Mucosa of stomach (tissue), 1 donor: Measurements from ENCODE around the gene LRRTM4.
"Not testable (repeated sequence)": the region's sequence is repeated elsewhere in the genome, so short reads cannot be mapped to it uniquely, and the experiment has no call there.

Experiments used
- H3K27me3 ChIP-seq: one replicate; pipeline ENCODE4 v1.7.0; 2013; ENCODE audit warnings: mild to moderate bottlenecking, low read length; ENCODE audit not compliant: control insufficient read depth, insufficient read depth
- H3K36me3 ChIP-seq: one replicate; pipeline ENCODE4 v1.7.0; 2013; ENCODE audit warnings: low read length; ENCODE audit not compliant: control insufficient read depth, insufficient read depth
- H3K4me1 ChIP-seq: one replicate; pipeline ENCODE4 v1.7.0; 2013; ENCODE audit warnings: mild to moderate bottlenecking, low read length; ENCODE audit not compliant: control insufficient read depth, insufficient read depth
- H3K4me3 ChIP-seq: one replicate; pipeline ENCODE4 v1.7.0; 2013; ENCODE audit warnings: low read length
- H3K9ac ChIP-seq: one replicate; pipeline ENCODE4 v1.7.0; 2013; ENCODE audit warnings: mild to moderate bottlenecking, low read length, moderate library complexity
- H3K9me3 ChIP-seq: one replicate; pipeline ENCODE4 v1.7.0; 2013; ENCODE audit warnings: mild to moderate bottlenecking, low read length, moderate library complexity; ENCODE audit not compliant: control insufficient read depth
- donor health status: Pancreatic carcinoma.

Gene LRRTM4

DNA sequence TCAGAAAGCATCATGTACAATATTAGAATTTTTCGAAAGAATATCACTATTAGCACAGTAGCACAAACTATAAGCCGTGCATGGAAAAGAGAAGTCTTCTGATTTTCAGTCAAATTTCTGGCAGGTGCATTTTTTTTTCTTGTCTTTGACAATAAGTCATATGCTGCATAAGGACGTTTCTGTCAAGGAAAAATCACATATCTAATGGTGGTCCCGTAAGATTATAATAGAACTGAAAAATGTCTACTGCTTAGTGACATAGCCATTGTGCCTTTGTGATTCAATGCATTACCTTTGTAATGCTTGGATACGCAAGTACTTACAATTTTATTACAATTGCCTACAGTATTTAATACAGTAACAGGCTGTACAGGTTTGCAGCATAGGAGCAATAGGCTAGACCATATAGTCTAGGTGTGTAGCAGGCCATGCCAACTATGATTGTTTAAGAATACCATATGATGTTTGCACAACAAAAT, 329.3 kb downstream of the LRRTM4 start:
- H3K9me3 ChIP-seq: no peaks in the 10 kb centered on the region
- no peaks in the 10 kb centered on the region for H3K27me3 ChIP-seq
- no peaks in the 10 kb centered on the region for H3K36me3 ChIP-seq
- no peak overlapping the region for H3K9ac ChIP-seq
- no peak overlapping the region for H3K4me3 ChIP-seq
- H3K4me1 ChIP-seq: no peaks in the 10 kb centered on the region

DNA sequence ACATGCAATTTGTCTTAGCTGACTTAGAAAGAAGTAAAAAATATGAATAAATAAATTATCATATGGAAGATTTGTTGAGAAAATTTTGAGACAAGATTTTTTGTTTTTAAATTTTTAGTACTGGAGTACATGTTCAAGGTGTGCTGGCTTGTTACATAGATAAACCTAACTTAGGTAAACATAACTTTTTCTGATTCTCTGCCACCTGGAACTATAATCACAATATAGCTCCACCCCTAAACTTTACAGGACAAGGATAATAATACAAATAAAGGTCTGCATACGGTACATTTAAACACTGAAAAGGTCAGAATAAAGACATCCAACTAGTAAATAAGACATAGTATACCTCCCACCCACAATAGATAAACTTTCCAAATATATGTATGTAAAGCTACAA, 330.5 kb downstream of the LRRTM4 start:
- Histone ChIP-seq H3K4me3 (no peak overlapping the region), H3K9me3 (no peaks in the 10 kb centered on the region), H3K4me1 (no peaks in the 10 kb centered on the region), H3K9ac (no peak overlapping the region), H3K36me3 (no peaks in the 10 kb centered on the region), H3K27me3 (no peaks in the 10 kb centered on the region)

DNA sequence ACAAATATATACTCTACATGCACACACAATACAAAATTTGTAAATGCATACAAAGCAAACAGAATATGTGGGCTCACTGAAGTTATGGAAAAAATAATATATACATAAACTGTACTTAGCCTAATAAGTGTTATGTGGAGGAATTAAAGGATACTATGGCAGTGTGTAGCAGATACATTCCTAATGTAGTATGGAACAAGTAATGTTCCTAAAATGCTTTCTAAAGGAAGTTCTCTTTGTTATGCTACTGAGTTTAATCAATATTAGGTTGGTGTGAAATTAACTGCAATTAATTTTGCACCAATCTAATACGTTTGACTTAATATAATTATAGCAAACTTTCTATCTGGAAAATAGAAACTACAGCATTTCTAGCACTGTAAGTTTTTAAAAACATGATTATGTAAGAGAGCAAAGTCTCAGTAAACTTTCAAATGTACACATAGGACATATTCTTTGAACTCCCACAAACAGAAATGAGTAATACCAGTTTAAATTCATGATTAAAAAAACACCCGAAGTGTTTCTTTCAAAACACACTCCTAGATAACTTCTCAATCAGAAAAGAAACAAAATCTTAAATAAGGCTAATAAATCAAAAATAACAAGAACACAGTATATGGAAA, 331.3 kb downstream of the LRRTM4 start:
- Histone ChIP-seq H3K36me3 (no peaks in the 10 kb centered on the region), H3K4me3 (no peak overlapping the region), H3K9me3 (no peaks in the 10 kb centered on the region), H3K4me1 (no peaks in the 10 kb centered on the region), H3K27me3 (no peaks in the 10 kb centered on the region), H3K9ac (no peak overlapping the region)

DNA sequence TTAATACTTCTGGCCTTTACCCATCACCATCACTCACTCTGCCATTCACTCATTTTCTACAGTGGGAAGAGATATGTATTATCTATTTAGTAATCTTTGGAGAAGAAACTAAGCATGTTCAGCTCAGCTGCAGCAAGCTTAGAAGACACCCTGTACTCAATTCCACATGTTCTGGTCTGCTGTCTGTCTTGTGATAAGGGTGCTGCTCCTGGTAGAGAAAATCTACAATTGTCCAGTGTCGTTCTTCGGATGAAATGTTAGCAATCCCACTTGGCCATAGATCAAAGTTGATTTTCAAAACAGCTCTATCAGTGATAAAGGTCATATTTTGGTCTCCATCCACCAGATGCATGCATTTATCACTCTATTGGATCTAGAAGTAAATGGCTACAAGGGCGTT, 337.1 kb downstream of the LRRTM4 start:
- Histone ChIP-seq H3K9ac (no peak overlapping the region), H3K9me3 (no peaks in the 10 kb centered on the region), H3K27me3 (no peaks in the 10 kb centered on the region), H3K4me1 (no peaks in the 10 kb centered on the region), H3K36me3 (no peaks in the 10 kb centered on the region), H3K4me3 (no peak overlapping the region)

DNA sequence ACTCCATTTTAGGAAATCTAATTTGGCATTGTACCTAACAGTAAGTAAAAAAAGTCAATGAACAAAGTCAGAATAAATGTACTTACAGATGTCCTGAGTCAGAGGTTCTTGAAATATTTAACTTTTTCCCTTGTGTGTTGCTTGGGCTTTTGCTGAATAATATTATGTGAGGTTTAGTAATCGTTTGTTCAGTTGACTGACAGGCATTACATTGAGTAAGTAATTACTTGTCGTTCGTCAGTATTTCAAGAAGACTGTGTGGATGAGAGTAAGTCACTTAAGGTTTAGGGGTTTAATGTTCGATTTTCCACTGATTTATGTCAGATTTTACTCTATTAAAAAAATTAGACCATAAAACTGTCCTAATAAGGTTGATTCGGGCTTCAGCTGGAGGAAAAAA, 342.9 kb downstream of the LRRTM4 start:
- H3K36me3 ChIP-seq: no peaks in the 10 kb centered on the region
- H3K9me3 ChIP-seq: no peaks in the 10 kb centered on the region
- no peak overlapping the region for H3K9ac ChIP-seq
- no peaks in the 10 kb centered on the region for H3K4me1 ChIP-seq
- H3K4me3 ChIP-seq: no peak overlapping the region
- H3K27me3 ChIP-seq: no peaks in the 10 kb centered on the region

DNA sequence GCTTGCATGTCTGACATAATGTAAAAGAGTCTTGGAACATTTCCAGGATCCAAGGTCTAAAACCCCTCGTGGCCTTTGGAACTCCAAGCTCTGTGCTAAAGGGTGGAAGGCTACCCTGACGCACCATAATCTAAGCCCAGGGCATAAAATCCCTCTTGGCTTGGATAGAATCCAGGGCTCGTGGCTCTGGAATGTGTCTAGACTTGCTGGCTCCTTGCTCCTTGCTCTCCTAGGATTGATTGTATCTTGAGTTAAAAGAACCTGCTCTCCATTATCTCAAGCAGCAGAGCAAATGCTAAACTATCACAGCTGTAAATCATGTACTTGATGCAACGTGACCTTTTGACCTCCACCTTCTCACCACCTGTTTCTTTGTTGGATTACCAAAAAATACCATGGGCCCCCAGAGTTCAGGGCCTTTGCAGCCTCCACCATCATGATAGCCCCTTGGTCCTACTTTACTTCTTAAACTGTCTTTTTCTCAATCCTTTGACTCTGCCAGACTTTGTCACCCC, 346.9 kb downstream of the LRRTM4 start:
- not testable (repeated sequence) for H3K36me3 ChIP-seq, H3K4me3 ChIP-seq, H3K27me3 ChIP-seq, H3K9me3 ChIP-seq, H3K9ac ChIP-seq, H3K4me1 ChIP-seq

DNA sequence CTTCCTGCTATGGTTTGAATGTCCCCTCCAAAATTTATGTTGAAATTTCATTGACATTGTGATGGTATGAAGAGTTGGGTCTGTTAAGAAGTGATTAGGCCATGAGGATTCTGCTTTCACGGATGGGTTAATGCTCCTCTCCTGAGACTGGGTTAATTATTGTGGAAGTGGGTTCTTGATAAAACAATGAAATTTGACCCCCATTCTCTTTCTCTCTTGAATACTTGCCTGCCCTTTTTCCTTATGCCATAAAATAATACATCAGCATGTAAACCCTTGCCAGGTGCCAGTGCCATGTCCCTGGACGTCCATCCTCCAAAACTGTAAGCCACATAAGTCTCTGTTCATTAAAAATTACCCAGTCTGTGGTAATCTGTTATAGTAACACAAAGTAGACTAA, 352.8 kb downstream of the LRRTM4 start:
- no peaks in the 10 kb centered on the region for H3K4me1 ChIP-seq
- H3K9ac ChIP-seq: no peak overlapping the region
- H3K36me3 ChIP-seq: no peaks in the 10 kb centered on the region
- H3K4me3 ChIP-seq: no peak overlapping the region
- H3K27me3 ChIP-seq: no peaks in the 10 kb centered on the region
- no peaks in the 10 kb centered on the region for H3K9me3 ChIP-seq

DNA sequence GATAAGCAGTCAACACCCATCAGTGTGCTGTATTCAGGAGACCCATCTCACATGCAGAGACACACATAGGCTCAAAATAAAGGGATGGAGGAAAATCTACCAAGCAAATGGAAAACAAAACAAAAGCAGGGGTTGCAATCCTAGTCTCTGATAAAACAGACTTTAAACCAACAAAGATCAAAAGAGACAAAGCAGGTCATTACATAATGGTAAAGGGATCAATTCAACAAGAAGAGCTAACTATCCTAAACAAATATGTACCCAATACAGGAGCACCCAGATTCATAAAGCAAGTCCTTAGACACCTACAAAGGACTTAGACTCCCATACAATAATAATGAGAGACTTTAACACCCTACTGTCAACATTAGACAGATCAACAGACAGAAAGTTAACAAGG, 358.2 kb downstream of the LRRTM4 start:
- not testable (repeated sequence) for H3K36me3 ChIP-seq, H3K4me1 ChIP-seq, H3K27me3 ChIP-seq, H3K9me3 ChIP-seq, H3K4me3 ChIP-seq, H3K9ac ChIP-seq

DNA sequence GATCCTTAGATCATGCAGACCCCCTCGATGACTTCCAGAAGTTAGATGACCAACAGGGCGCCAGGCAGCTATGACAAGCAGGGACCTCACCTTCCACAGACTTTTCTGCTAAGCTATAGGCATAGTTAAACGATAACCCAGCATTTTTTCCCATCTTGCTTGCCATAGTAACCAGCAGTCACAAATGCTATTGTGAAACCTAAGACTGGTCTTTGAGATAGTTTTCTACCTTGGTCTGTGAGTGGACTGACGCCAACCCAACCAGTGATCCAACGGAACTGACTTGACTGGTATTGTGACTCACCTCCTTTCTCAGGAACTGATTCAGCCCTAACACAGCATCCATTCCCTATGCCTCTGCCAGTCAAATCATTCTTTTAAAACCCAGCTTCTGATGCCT, 361.2 kb downstream of the LRRTM4 start:
- Histone ChIP-seq H3K9me3 (no peaks in the 10 kb centered on the region), H3K27me3 (no peaks in the 10 kb centered on the region), H3K9ac (no peak overlapping the region), H3K4me3 (no peak overlapping the region), H3K36me3 (no peaks in the 10 kb centered on the region), H3K4me1 (no peaks in the 10 kb centered on the region)

DNA sequence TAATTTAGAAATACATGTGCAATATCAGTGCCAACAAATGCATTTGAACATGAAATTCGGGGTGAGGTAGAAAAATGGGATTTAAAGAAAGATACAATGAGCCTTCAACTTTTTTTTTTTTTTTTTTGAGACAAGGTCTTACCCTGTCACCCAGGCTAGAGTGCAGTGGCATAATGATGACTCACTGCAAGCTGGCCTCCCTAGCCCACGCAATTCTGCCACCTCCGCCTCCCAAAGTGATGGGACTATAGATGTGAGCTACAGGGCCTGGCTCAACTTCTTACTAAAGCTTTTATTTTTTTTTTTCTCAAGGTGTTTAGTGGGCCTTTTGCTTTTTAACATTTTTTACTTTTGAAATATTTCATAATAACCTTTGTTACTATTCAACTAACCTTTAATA, 365.6 kb downstream of the LRRTM4 start:
- Histone ChIP-seq H3K4me3 (no peak overlapping the region), H3K9me3 (no peaks in the 10 kb centered on the region), H3K4me1 (no peaks in the 10 kb centered on the region), H3K36me3 (no peaks in the 10 kb centered on the region), H3K9ac (no peak overlapping the region), H3K27me3 (no peaks in the 10 kb centered on the region)

DNA sequence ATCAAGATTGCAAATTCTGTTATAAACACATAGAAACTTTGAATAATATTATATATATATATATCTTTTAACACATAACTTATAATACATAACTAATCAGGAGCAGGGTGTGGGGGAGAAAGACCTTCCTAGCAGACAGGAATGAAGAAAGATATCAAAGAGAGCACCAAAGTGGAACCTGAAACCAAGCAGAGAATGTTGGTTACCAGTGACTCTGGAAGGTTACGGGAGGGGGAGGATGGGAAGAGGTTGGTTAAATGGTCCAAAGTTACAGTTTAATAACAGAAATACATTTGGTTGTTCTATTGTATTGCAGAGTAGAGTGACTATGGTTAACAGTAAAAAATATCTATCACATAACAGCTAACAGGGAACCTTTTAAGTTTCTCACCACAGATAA, 366.7 kb downstream of the LRRTM4 start:
- no peaks in the 10 kb centered on the region for H3K36me3 ChIP-seq
- no peaks in the 10 kb centered on the region for H3K9me3 ChIP-seq

DNA sequence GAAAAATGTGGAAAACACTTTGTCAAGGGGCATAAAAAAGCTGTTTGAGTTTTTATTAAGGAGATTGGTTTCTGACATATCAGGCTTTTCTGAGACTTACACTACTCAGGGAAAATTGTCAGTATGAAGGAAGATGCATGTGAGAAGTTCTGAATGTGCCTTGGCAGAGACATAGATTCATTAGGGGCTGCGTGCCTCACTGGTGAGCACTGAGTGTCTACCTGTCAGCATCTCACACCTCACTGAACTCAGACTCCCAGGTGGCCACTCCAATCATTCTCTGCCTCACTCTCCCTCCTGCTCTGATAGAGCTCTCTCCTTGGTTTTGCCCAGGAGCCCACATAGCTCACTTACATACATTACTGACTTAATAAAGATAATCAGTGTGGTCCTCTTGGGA, 372.6 kb downstream of the LRRTM4 start:
- Histone ChIP-seq H3K36me3 (no peaks in the 10 kb centered on the region), H3K4me3 (no peak overlapping the region), H3K9ac (no peak overlapping the region), H3K9me3 (no peaks in the 10 kb centered on the region), H3K4me1 (no peaks in the 10 kb centered on the region), H3K27me3 (no peaks in the 10 kb centered on the region)

More for the DNA sequence above, 366.7 kb downstream of the LRRTM4 start:
- Histone ChIP-seq H3K27me3 (no peaks in the 10 kb centered on the region), H3K4me3 (no peak overlapping the region), H3K4me1 (no peaks in the 10 kb centered on the region), H3K9ac (no peak overlapping the region)

DNA sequence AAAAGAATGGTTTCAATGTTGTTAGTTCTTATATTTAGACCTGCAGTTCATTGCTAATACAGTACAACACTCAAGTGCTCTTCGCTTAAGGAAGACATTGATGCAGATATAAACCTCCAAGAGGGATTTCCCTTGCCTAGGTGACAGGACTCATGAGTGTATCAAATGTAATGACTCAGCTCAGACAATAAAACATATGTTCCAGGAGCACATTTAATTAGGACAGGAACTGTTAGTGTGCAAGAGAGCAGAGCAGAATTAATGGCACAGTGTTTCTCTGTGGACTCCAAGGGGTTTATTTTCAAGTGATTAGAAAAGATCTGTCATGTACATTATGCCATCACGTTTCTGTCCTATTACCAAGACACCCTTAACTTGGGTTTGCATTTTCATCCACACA, 375.0 kb downstream of the LRRTM4 start:
- Histone ChIP-seq H3K36me3 (no peaks in the 10 kb centered on the region), H3K27me3 (no peaks in the 10 kb centered on the region), H3K9ac (no peak overlapping the region), H3K4me3 (no peak overlapping the region), H3K4me1 (no peaks in the 10 kb centered on the region), H3K9me3 (no peaks in the 10 kb centered on the region)
